ENCODE results near the gene ZNF71.

DNA sequence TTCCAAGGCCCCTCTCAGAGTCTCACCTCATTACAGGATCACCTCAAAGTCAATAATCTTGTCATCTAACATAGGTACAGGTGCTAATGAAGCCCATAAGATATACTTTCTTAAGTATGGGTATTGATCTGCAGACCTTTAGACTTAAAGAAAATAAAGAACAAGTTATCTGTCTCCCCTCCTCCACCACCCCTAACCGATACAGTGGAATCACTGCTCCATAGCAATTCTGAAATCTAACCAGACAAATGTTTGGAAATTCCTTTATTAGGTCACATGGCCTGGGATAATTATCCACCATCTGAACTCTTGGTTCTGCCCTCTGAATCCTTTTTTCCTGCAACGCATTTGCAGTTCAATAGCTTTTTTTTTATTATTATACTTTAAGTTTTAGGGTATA is 32.3 kb upstream of the ZNF71 start:
- TF ChIP-seq POLR2A (IDR thresholded peaks at IDR 0.05) (no peak), POLR2AphosphoS5 (IDR thresholded peaks at IDR 0.05) (no peak), EP300 (IDR thresholded peaks at IDR 0.05) (no peak)
- TF ChIP-seq, protein P1, sequence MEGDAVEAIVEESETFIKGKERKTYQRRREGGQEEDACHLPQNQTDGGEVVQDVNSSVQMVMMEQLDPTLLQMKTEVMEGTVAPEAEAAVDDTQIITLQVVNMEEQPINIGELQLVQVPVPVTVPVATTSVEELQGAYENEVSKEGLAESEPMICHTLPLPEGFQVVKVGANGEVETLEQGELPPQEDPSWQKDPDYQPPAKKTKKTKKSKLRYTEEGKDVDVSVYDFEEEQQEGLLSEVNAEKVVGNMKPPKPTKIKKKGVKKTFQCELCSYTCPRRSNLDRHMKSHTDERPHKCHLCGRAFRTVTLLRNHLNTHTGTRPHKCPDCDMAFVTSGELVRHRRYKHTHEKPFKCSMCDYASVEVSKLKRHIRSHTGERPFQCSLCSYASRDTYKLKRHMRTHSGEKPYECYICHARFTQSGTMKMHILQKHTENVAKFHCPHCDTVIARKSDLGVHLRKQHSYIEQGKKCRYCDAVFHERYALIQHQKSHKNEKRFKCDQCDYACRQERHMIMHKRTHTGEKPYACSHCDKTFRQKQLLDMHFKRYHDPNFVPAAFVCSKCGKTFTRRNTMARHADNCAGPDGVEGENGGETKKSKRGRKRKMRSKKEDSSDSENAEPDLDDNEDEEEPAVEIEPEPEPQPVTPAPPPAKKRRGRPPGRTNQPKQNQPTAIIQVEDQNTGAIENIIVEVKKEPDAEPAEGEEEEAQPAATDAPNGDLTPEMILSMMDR (IDR thresholded peaks at IDR 0.05), result no peak
